ENCODE results near the gene PRELID2.

The PRELID2 gene

GRCh38 chr5:145848854-145849253 lies 13.7 kb upstream of the PRELID2 start:
- H4K20me1 ChIP-seq (ENCODE audit: insufficient read depth, low read length, poor library complexity, severe bottlenecking), result no peaks in the 10 kb centered on the region
- no peak overlapping the region for H3K4me2 ChIP-seq (ENCODE audit: low read depth, low read length, poor library complexity, severe bottlenecking)
- no peaks in the 10 kb centered on the region for H3K9me2 ChIP-seq (replicated peaks; ENCODE audit: low read depth, low read length)
- H3K4me1 ChIP-seq (ENCODE audit: insufficient read depth, low read length, poor library complexity, severe bottlenecking), result peaks cover 10% of the 10 kb centered on the region
- no peaks in the 10 kb centered on the region for H3K27me3 ChIP-seq (ENCODE audit: insufficient read depth, low read length, poor library complexity, severe bottlenecking)
- no peaks in the 10 kb centered on the region for H3K79me2 ChIP-seq (ENCODE audit: insufficient read depth, low read length)
- H3K36me3 ChIP-seq (ENCODE audit: insufficient read depth, low read length), result no peaks in the 10 kb centered on the region
- H3K4me3 ChIP-seq (ENCODE audit: low read length, poor library complexity, severe bottlenecking), result no peak overlapping the region
- H2AFZ ChIP-seq (ENCODE audit: low read length), result no peak overlapping the region
- H3K9me3 ChIP-seq (ENCODE audit: insufficient read depth, low read depth, low read length), result no peaks in the 10 kb centered on the region
- no peak overlapping the region for H3K9ac ChIP-seq (ENCODE audit: low read depth, low read length, poor library complexity, severe bottlenecking)
- no peaks in the 10 kb centered on the region for H3F3A ChIP-seq (ENCODE audit: low read depth)
- no peak for TF ChIP-seq CTCF (conservative IDR thresholded peaks at IDR 0.05; ENCODE audit: low read length)
- no peak for TF ChIP-seq EZH2phosphoT487 (IDR thresholded peaks at IDR 0.05; ENCODE audit: borderline replicate concordance)

GRCh38 chr5:145847499-145848497 lies 12.7 kb upstream of the PRELID2 start:
- H3K36me3 ChIP-seq (ENCODE audit: insufficient read depth, low read length), result no peaks in the 10 kb centered on the region
- H3K4me3 ChIP-seq (ENCODE audit: low read length, poor library complexity, severe bottlenecking), result no peak overlapping the region
- no peaks in the 10 kb centered on the region for H3K79me2 ChIP-seq (ENCODE audit: insufficient read depth, low read length)
- no peak overlapping the region for H3K4me2 ChIP-seq (ENCODE audit: low read depth, low read length, poor library complexity, severe bottlenecking)
- no peak overlapping the region for H3K9ac ChIP-seq (ENCODE audit: low read depth, low read length, poor library complexity, severe bottlenecking)
- no peak overlapping the region for H2AFZ ChIP-seq (ENCODE audit: low read length)
- TF ChIP-seq CTCF (conservative IDR thresholded peaks at IDR 0.05; ENCODE audit: low read length) (no peak), EZH2phosphoT487 (IDR thresholded peaks at IDR 0.05; ENCODE audit: borderline replicate concordance) (no peak)
- no peaks in the 10 kb centered on the region for H3K9me2 ChIP-seq (replicated peaks; ENCODE audit: low read depth, low read length)
- H3K27me3 ChIP-seq (ENCODE audit: insufficient read depth, low read length, poor library complexity, severe bottlenecking), result no peaks in the 10 kb centered on the region
- H3K9me3 ChIP-seq (ENCODE audit: insufficient read depth, low read depth, low read length), result no peaks in the 10 kb centered on the region
- H3F3A ChIP-seq (ENCODE audit: low read depth), result no peaks in the 10 kb centered on the region
- H4K20me1 ChIP-seq (ENCODE audit: insufficient read depth, low read length, poor library complexity, severe bottlenecking), result no peaks in the 10 kb centered on the region
- H3K4me1 ChIP-seq (ENCODE audit: insufficient read depth, low read length, poor library complexity, severe bottlenecking), result no peaks in the 10 kb centered on the region

GRCh38 chr5:145846081-145846480 lies 10.9 kb upstream of the PRELID2 start:
- Histone ChIP-seq H2AFZ (ENCODE audit: low read length) (no peak overlapping the region), H3K4me2 (ENCODE audit: low read depth, low read length, poor library complexity, severe bottlenecking) (no peak overlapping the region), H3K79me2 (ENCODE audit: insufficient read depth, low read length) (no peaks in the 10 kb centered on the region), H3K9ac (ENCODE audit: low read depth, low read length, poor library complexity, severe bottlenecking) (no peak overlapping the region), H3K4me1 (ENCODE audit: insufficient read depth, low read length, poor library complexity, severe bottlenecking) (no peaks in the 10 kb centered on the region), H3K27me3 (ENCODE audit: insufficient read depth, low read length, poor library complexity, severe bottlenecking) (no peaks in the 10 kb centered on the region), H3K36me3 (ENCODE audit: insufficient read depth, low read length) (no peaks in the 10 kb centered on the region), H3K9me2 (replicated peaks; ENCODE audit: low read depth, low read length) (no peaks in the 10 kb centered on the region), H4K20me1 (ENCODE audit: insufficient read depth, low read length, poor library complexity, severe bottlenecking) (no peaks in the 10 kb centered on the region), H3K9me3 (ENCODE audit: insufficient read depth, low read depth, low read length) (no peaks in the 10 kb centered on the region), H3K4me3 (ENCODE audit: low read length, poor library complexity, severe bottlenecking) (no peak overlapping the region), H3F3A (ENCODE audit: low read depth) (no peaks in the 10 kb centered on the region)
- TF ChIP-seq EZH2phosphoT487 (IDR thresholded peaks at IDR 0.05; ENCODE audit: borderline replicate concordance) (no peak), CTCF (conservative IDR thresholded peaks at IDR 0.05; ENCODE audit: low read length) (no peak)
